Measurements from ENCODE around the gene CERT1. TPM values are rescaled to one million over a fixed set of nuclear protein-coding genes. Genes with fewer than 3 reads are reported as not detected.
"Not testable (repeated sequence)": the region's sequence is repeated elsewhere in the genome, so short reads cannot be mapped to it uniquely, and the experiment has no call there.

CERT1 gene, protein sequence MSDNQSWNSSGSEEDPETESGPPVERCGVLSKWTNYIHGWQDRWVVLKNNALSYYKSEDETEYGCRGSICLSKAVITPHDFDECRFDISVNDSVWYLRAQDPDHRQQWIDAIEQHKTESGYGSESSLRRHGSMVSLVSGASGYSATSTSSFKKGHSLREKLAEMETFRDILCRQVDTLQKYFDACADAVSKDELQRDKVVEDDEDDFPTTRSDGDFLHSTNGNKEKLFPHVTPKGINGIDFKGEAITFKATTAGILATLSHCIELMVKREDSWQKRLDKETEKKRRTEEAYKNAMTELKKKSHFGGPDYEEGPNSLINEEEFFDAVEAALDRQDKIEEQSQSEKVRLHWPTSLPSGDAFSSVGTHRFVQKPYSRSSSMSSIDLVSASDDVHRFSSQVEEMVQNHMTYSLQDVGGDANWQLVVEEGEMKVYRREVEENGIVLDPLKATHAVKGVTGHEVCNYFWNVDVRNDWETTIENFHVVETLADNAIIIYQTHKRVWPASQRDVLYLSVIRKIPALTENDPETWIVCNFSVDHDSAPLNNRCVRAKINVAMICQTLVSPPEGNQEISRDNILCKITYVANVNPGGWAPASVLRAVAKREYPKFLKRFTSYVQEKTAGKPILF
- total RNA-seq: 50.3 and 58.6 TPM in 2 replicates

DNA sequence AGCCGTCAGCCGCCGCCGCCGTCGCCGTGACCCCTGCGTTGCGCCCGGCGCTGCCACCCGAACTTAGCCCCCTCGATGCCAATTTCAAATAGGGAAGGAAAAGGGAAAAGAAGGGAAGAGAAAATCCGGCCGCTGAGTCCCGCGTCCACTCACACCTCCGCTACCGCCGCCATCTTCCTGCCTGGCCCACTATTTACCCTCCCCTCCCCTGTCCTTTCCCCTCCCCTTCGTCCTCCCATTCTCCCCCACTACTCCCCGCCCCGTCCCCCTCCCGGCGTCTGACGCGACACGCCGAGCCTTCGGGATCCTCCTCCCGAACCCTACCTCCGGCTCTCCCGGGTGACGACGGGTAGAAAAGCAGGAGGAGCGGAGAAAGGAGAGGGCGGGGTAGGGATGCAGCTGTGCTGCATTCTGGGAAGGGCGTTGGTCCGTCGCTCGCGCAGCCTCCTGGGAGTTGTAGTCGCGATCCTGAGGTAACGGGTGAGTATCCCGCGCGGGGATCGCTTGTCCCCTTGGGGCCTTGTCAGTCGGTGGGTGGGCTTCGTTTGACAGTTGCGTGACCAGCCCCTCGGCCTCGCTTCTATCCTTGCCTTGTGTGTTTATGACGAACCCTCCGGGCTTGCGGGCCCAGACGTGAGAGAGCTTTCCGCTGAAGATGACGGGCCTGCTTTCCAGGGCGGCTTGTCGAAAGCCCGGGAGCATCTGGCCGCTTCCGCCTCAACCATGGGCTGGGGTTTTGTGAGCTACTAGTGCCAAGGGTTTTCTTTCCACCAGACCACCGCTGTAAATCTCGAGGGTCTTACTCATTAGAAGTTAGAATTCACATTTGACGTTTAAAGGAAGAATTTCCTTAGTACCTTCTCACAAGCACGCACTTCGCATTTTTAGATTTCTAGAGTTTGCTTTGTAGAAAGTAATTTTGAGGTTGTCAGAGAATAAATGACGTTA is at the start of gene CERT1, which contains the start of gene POLK:
TSS of gene CERT1 (minus strand) at position 195 of the 948 bp plus-strand sequence. CDS start 422 bp downstream, outside the sequence.
TSS of gene POLK (plus strand) at position 457 of the 948 bp plus-strand sequence.
- Histone ChIP-seq H3K4me2 (ENCODE audit: insufficient read depth, low read length) (peak within 1 kb of the TSS; percentile 90), H3K27ac (ENCODE audit: low read depth, low read length) (peak within 1 kb of the TSS; percentile 94), H3K27me3 (ENCODE audit: insufficient read depth, low read length) (no peaks in the 10 kb centered on the region), H3K9me3 (ENCODE audit: low read depth, low read length) (no peaks in the 10 kb centered on the region), H3K79me2 (ENCODE audit: insufficient read depth, low read length) (peaks cover 96% of the 10 kb centered on the region), H3K36me3 (ENCODE audit: insufficient read depth, low read length) (peaks cover 4% of the 10 kb centered on the region), H2AFZ (ENCODE audit: low read length) (peak within 1 kb of the TSS; percentile 97), H3K4me3 (ENCODE audit: insufficient read depth, low read length) (peak within 1 kb of the TSS; percentile 93), H3K4me1 (ENCODE audit: insufficient read depth, low read length) (peaks cover 18% of the 10 kb centered on the region), H4K20me1 (ENCODE audit: insufficient read depth, low read length) (peaks cover 19% of the 10 kb centered on the region)
- TF ChIP-seq, protein P1, sequence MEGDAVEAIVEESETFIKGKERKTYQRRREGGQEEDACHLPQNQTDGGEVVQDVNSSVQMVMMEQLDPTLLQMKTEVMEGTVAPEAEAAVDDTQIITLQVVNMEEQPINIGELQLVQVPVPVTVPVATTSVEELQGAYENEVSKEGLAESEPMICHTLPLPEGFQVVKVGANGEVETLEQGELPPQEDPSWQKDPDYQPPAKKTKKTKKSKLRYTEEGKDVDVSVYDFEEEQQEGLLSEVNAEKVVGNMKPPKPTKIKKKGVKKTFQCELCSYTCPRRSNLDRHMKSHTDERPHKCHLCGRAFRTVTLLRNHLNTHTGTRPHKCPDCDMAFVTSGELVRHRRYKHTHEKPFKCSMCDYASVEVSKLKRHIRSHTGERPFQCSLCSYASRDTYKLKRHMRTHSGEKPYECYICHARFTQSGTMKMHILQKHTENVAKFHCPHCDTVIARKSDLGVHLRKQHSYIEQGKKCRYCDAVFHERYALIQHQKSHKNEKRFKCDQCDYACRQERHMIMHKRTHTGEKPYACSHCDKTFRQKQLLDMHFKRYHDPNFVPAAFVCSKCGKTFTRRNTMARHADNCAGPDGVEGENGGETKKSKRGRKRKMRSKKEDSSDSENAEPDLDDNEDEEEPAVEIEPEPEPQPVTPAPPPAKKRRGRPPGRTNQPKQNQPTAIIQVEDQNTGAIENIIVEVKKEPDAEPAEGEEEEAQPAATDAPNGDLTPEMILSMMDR (IDR thresholded peaks at IDR 0.05; ENCODE audit: extremely low read depth, low read depth, low read length): no peak
- DNase-seq (ENCODE audit: insufficient read length, low spot score, missing footprints): peak; percentile 98

DNA sequence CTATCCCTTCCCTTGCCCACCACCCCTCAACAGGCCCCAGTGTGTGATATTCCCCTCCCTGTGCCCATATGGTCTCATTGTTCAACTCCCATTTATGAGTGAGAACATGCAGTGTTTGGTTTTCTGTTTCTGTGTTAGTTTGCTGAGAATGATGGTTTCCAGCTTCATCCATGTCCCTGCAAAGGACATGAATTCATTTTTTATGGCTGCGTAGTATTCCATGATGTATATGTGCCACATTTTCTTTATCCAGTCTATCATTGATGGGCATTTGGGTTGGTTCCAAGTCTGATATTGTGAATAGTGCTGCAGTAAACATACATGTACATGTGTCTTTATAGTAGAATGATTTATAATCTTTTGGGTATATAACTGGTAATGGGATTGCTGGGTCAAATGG is 49.2 kb upstream of the CERT1 start:
- H4K20me1 ChIP-seq (ENCODE audit: insufficient read depth, low read length); H3K4me3 ChIP-seq (ENCODE audit: insufficient read depth, low read length): not testable (repeated sequence)
- peaks cover 59% of the 10 kb centered on the region for H3K79me2 ChIP-seq (ENCODE audit: insufficient read depth, low read length)

DNA sequence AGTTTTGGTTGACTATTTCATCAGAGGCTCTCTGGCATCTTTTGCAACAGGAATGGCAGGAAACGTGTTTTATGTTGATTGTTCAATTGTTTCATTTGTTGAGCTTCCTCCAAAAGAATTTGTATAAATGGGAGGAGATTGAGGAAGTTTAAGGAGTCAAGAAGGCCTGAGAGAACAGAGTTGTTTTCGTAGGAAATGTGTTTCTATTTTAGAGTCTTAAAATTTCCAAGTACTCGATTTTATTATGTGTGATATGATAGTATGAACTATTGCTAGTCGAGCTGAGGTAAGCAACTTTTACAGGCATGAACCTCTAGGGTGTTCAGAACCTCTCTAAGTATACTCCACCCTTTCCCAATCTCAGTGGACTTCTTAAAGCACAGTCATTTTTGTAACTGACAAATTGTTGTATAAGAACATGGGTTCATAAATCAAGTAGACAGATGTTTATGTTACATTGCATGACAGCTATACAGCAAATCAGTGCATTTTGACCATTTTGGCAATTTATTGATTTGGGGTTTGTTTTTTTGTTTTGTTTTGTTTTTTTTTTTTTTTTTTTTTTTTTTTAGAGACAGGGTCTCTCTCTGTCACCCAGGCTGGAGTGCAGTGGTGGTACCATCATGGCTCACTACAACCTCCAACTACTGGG is 47.7 kb upstream of the CERT1 start:
- H3K27ac ChIP-seq (ENCODE audit: low read depth, low read length): no peak overlapping the region
- H3K36me3 ChIP-seq (ENCODE audit: insufficient read depth, low read length): peaks cover 6% of the 10 kb centered on the region
- no peak overlapping the region for H3K4me2 ChIP-seq (ENCODE audit: insufficient read depth, low read length)
- H2AFZ ChIP-seq (ENCODE audit: low read length): no peak overlapping the region
- no peaks in the 10 kb centered on the region for H4K20me1 ChIP-seq (ENCODE audit: insufficient read depth, low read length)
- H3K27me3 ChIP-seq (ENCODE audit: insufficient read depth, low read length): no peaks in the 10 kb centered on the region
- H3K4me3 ChIP-seq (ENCODE audit: insufficient read depth, low read length): no peak overlapping the region
- H3K9me3 ChIP-seq (ENCODE audit: low read depth, low read length): no peaks in the 10 kb centered on the region
- peaks cover 51% of the 10 kb centered on the region for H3K79me2 ChIP-seq (ENCODE audit: insufficient read depth, low read length)
- no peak for DNase-seq (ENCODE audit: insufficient read length, low spot score, missing footprints)
- TF ChIP-seq, protein P1 (IDR thresholded peaks at IDR 0.05; ENCODE audit: extremely low read depth, low read depth, low read length): no peak
- H3K4me1 ChIP-seq (ENCODE audit: insufficient read depth, low read length): peaks cover 9% of the 10 kb centered on the region

More for the DNA sequence above, 49.2 kb upstream of the CERT1 start:
- H3K9me3 ChIP-seq (ENCODE audit: low read depth, low read length); H3K27ac ChIP-seq (ENCODE audit: low read depth, low read length); H3K4me2 ChIP-seq (ENCODE audit: insufficient read depth, low read length); H2AFZ ChIP-seq (ENCODE audit: low read length); H3K27me3 ChIP-seq (ENCODE audit: insufficient read depth, low read length); DNase-seq (ENCODE audit: insufficient read length, low spot score, missing footprints); H3K36me3 ChIP-seq (ENCODE audit: insufficient read depth, low read length): not testable (repeated sequence)
- peaks cover 14% of the 10 kb centered on the region for H3K4me1 ChIP-seq (ENCODE audit: insufficient read depth, low read length)

DNA sequence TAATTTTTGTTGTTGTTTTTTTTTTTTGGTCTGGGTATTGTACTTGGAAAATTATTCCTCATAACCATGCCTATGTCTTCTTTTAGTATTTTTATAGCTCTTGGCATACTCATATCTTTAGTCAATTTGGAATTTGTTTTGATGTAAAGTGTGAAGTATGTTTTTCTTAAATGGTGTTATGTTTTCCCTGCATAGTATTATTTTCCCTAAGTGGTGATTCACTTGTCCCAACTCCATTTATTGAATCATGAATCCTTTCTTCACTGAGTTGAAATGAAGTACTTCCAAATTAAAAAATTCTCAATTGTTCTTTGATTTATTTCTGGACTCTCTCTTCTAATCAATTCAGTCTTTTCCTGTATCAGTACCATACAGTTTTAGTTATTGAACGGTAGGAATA is 46.8 kb upstream of the CERT1 start:
- H3K4me2 ChIP-seq (ENCODE audit: insufficient read depth, low read length): no peak overlapping the region
- H3K9me3 ChIP-seq (ENCODE audit: low read depth, low read length): no peaks in the 10 kb centered on the region
- TF ChIP-seq, protein P1 (IDR thresholded peaks at IDR 0.05; ENCODE audit: extremely low read depth, low read depth, low read length): no peak
- no peak overlapping the region for H3K27ac ChIP-seq (ENCODE audit: low read depth, low read length)
- H3K36me3 ChIP-seq (ENCODE audit: insufficient read depth, low read length): peaks cover 15% of the 10 kb centered on the region
- no peaks in the 10 kb centered on the region for H3K27me3 ChIP-seq (ENCODE audit: insufficient read depth, low read length)
- peaks cover 47% of the 10 kb centered on the region for H3K79me2 ChIP-seq (ENCODE audit: insufficient read depth, low read length)
- peak; percentile 37 for DNase-seq (ENCODE audit: insufficient read length, low spot score, missing footprints)
- no peak overlapping the region for H2AFZ ChIP-seq (ENCODE audit: low read length)
- H4K20me1 ChIP-seq (ENCODE audit: insufficient read depth, low read length): no peaks in the 10 kb centered on the region
- peaks cover 9% of the 10 kb centered on the region for H3K4me1 ChIP-seq (ENCODE audit: insufficient read depth, low read length)
- H3K4me3 ChIP-seq (ENCODE audit: insufficient read depth, low read length): no peak overlapping the region
